ENCODE data around the gene CACNA1A.
"Not testable (repeated sequence)": the region's sequence is repeated elsewhere in the genome, so short reads cannot be mapped to it uniquely, and the experiment has no call there.

The CACNA1A gene

GRCh38 chr19:13506471-13506820, at the start of gene CACNA1A:
Gene CACNA1A (minus strand): TSS chr19:13506479. CDS start chr19:13506224, 255 bp downstream.
- in situ Hi-C loops (cut with MboI; ENCODE audit: low pct_unique_long_range_greater_than_20kb, low sequenced_read_pairs), result no loop called here
- DNase-seq, result no peak

- no peak for DNase-seq
- in situ Hi-C loops (cut with MboI; ENCODE audit: low pct_unique_long_range_greater_than_20kb, low sequenced_read_pairs), result no loop called here
These were observed 48.4 kb upstream of the CACNA1A start for GRCh38 chr19:13554506-13555240.

GRCh38 chr19:13553880-13554400, 47.7 kb upstream of the CACNA1A start:
- in situ Hi-C loops (cut with MboI; ENCODE audit: low pct_unique_long_range_greater_than_20kb, low sequenced_read_pairs), result no loop called here

GRCh38 chr19:13548131-13548530, 41.9 kb upstream of the CACNA1A start:
- in situ Hi-C loops (cut with MboI; ENCODE audit: low pct_unique_long_range_greater_than_20kb, low sequenced_read_pairs), result no loop called here
- no peak for DNase-seq

More at GRCh38 chr19:13553880-13554400, 47.7 kb upstream of the CACNA1A start:
- DNase-seq, result no peak

GRCh38 chr19:13547102-13547501, 40.8 kb upstream of the CACNA1A start:
- no peak for DNase-seq
- in situ Hi-C loops (cut with MboI; ENCODE audit: low pct_unique_long_range_greater_than_20kb, low sequenced_read_pairs), result no loop called here

- in situ Hi-C loops (cut with MboI; ENCODE audit: low pct_unique_long_range_greater_than_20kb, low sequenced_read_pairs), result no loop called here
- DNase-seq, result no peak
These were observed 38.1 kb upstream of the CACNA1A start for GRCh38 chr19:13544423-13544822.

- in situ Hi-C loops (cut with MboI; ENCODE audit: low pct_unique_long_range_greater_than_20kb, low sequenced_read_pairs), result no loop called here
- no peak for DNase-seq
These were observed 35.3 kb upstream of the CACNA1A start for GRCh38 chr19:13541554-13541953.

- no peak for DNase-seq
- in situ Hi-C loops (cut with MboI; ENCODE audit: low pct_unique_long_range_greater_than_20kb, low sequenced_read_pairs), result no loop called here
These were observed 33.1 kb upstream of the CACNA1A start for GRCh38 chr19:13539332-13539731.

- no peak for DNase-seq
- in situ Hi-C loops (cut with MboI; ENCODE audit: low pct_unique_long_range_greater_than_20kb, low sequenced_read_pairs), result no loop called here
These were observed 32.4 kb upstream of the CACNA1A start for GRCh38 chr19:13538601-13539253.

- in situ Hi-C loops (cut with MboI; ENCODE audit: low pct_unique_long_range_greater_than_20kb, low sequenced_read_pairs), result no loop called here
- DNase-seq, result peak; percentile 9
These were observed 31.2 kb upstream of the CACNA1A start for GRCh38 chr19:13537454-13537853.

GRCh38 chr19:13530720-13531119, 24.4 kb upstream of the CACNA1A start:
- in situ Hi-C loops (cut with MboI; ENCODE audit: low pct_unique_long_range_greater_than_20kb, low sequenced_read_pairs), result no loop called here
- DNase-seq, result no peak

- in situ Hi-C loops (cut with MboI; ENCODE audit: low pct_unique_long_range_greater_than_20kb, low sequenced_read_pairs); DNase-seq: not testable (repeated sequence)
These were observed 23.4 kb upstream of the CACNA1A start for GRCh38 chr19:13529721-13530120.

- DNase-seq, result peak; percentile 47
- in situ Hi-C loops (cut with MboI; ENCODE audit: low pct_unique_long_range_greater_than_20kb, low sequenced_read_pairs), result no loop called here
These were observed 20.3 kb upstream of the CACNA1A start for GRCh38 chr19:13526552-13526951.

GRCh38 chr19:13521066-13521465, 14.8 kb upstream of the CACNA1A start:
- no peak for DNase-seq
- in situ Hi-C loops (cut with MboI; ENCODE audit: low pct_unique_long_range_greater_than_20kb, low sequenced_read_pairs), result no loop called here

GRCh38 chr19:13511947-13512346, 5.7 kb upstream of the CACNA1A start:
- no peak for DNase-seq
- in situ Hi-C loops (cut with MboI; ENCODE audit: low pct_unique_long_range_greater_than_20kb, low sequenced_read_pairs), result no loop called here

- no peak for DNase-seq
- in situ Hi-C loops (cut with MboI; ENCODE audit: low pct_unique_long_range_greater_than_20kb, low sequenced_read_pairs), result no loop called here
These were observed 853 bp upstream of the CACNA1A start for GRCh38 chr19:13507053-13507611.

GRCh38 chr19:13505761-13506470, 363 bp downstream of the CACNA1A start:
- in situ Hi-C loops (cut with MboI; ENCODE audit: low pct_unique_long_range_greater_than_20kb, low sequenced_read_pairs), result no loop called here
- no peak for DNase-seq

- no peak for DNase-seq
- in situ Hi-C loops (cut with MboI; ENCODE audit: low pct_unique_long_range_greater_than_20kb, low sequenced_read_pairs), result no loop called here
These were observed 1.0 kb downstream of the CACNA1A start for GRCh38 chr19:13505164-13505695.

GRCh38 chr19:13503570-13504235, 2.6 kb downstream of the CACNA1A start:
- no peak for DNase-seq
- in situ Hi-C loops (cut with MboI; ENCODE audit: low pct_unique_long_range_greater_than_20kb, low sequenced_read_pairs), result no loop called here

Data from KBM-7 (cell line).